ENCODE data around the gene IP6K3. TPM values are rescaled to one million over a fixed set of nuclear protein-coding genes. Genes with fewer than 3 reads are reported as not detected.
A peak's percentile ranks its signal among the peaks of the same experiment; 100 is the strongest.

The IP6K3 gene
- total RNA-seq, 1 donor from 2014 or later: 0.16 TPM

- H3K27ac Mint-ChIP-seq: peak overlapping the region; percentile 52
- no peak for DNase-seq (ENCODE audit: low spot score in 2 of 2, unreplicated experiment in 2 of 2)
- peaks cover 50% of the 10 kb centered on the region for H3K4me1 Mint-ChIP-seq
- no peak overlapping the region for H3K4me3 Mint-ChIP-seq
- H3K36me3 Mint-ChIP-seq: no peaks in the 10 kb centered on the region
- no peaks in the 10 kb centered on the region for H3K27me3 Mint-ChIP-seq (ENCODE audit: low read depth)
- no peak for TF ChIP-seq CTCF (IDR thresholded peaks at IDR 0.05; ENCODE audit: unreplicated experiment)
- H3K9me3 Mint-ChIP-seq: no peaks in the 10 kb centered on the region
These were observed 587 bp downstream of the IP6K3 start for GRCh38 chr6:33746036-33746600.

- Mint-ChIP-seq H3K27me3 (ENCODE audit: low read depth) (no peaks in the 10 kb centered on the region), H3K4me3 (no peak overlapping the region), H3K4me1 (peaks cover 45% of the 10 kb centered on the region), H3K9me3 (no peaks in the 10 kb centered on the region), H3K27ac (peak overlapping the region; percentile 52), H3K36me3 (no peaks in the 10 kb centered on the region)
- DNase-seq (ENCODE audit: low spot score in 2 of 2, unreplicated experiment in 2 of 2): no peak
- TF ChIP-seq CTCF (IDR thresholded peaks at IDR 0.05; ENCODE audit: unreplicated experiment): no peak
These were observed 1.2 kb downstream of the IP6K3 start for GRCh38 chr6:33745548-33745947.

GRCh38 chr6:33744895-33745546, 1.7 kb downstream of the IP6K3 start:
- H3K4me3 Mint-ChIP-seq: no peak overlapping the region
- peak overlapping the region; percentile 43 for H3K27ac Mint-ChIP-seq
- no peaks in the 10 kb centered on the region for H3K36me3 Mint-ChIP-seq
- DNase-seq (ENCODE audit: low spot score in 2 of 2, unreplicated experiment in 2 of 2): no peak
- peaks cover 45% of the 10 kb centered on the region for H3K4me1 Mint-ChIP-seq
- H3K9me3 Mint-ChIP-seq: no peaks in the 10 kb centered on the region
- no peaks in the 10 kb centered on the region for H3K27me3 Mint-ChIP-seq (ENCODE audit: low read depth)
- TF ChIP-seq CTCF (IDR thresholded peaks at IDR 0.05; ENCODE audit: unreplicated experiment): no peak

- H3K27me3 Mint-ChIP-seq (ENCODE audit: low read depth): no peaks in the 10 kb centered on the region
- TF ChIP-seq CTCF (IDR thresholded peaks at IDR 0.05; ENCODE audit: unreplicated experiment): peak; percentile 71
- no peaks in the 10 kb centered on the region for H3K9me3 Mint-ChIP-seq
- H3K4me1 Mint-ChIP-seq: peaks cover 45% of the 10 kb centered on the region
- peak; percentile 53 to 84 for DNase-seq (ENCODE audit: low spot score in 2 of 2, unreplicated experiment in 2 of 2)
- no peak overlapping the region for H3K27ac Mint-ChIP-seq
- H3K4me3 Mint-ChIP-seq: no peak overlapping the region
- H3K36me3 Mint-ChIP-seq: no peaks in the 10 kb centered on the region
These were observed 2.5 kb downstream of the IP6K3 start for GRCh38 chr6:33744001-33744848.

GRCh38 chr6:33742837-33743236, 3.9 kb downstream of the IP6K3 start:
- DNase-seq (ENCODE audit: low spot score in 2 of 2, unreplicated experiment in 2 of 2): no peak
- no peak for TF ChIP-seq CTCF (IDR thresholded peaks at IDR 0.05; ENCODE audit: unreplicated experiment)
- no peak overlapping the region for H3K4me3 Mint-ChIP-seq
- H3K9me3 Mint-ChIP-seq: no peaks in the 10 kb centered on the region
- no peaks in the 10 kb centered on the region for H3K27me3 Mint-ChIP-seq (ENCODE audit: low read depth)
- H3K36me3 Mint-ChIP-seq: no peaks in the 10 kb centered on the region
- H3K27ac Mint-ChIP-seq: no peak overlapping the region
- peaks cover 45% of the 10 kb centered on the region for H3K4me1 Mint-ChIP-seq
